ENCODE results near the gene STRIP1. TPM values are rescaled to one million over a fixed set of nuclear protein-coding genes. Genes with fewer than 3 reads are reported as not detected.

STRIP1 gene
- total and polyA plus RNA-seq, 2 of the 8 experiments (the other 6 are each of a cell fraction or from before 2014, with no cell fraction given) = 21.3 to 45.6 TPM

- WGBS, 2 experiments (ENCODE audit: extremely low coverage in 1 of 2, insufficient coverage in 1 of 2, insufficient read length in 1 of 2, insufficient replicate concordance in 2 of 2, low coverage in 1 of 2, low lambda C conversion rate in 2 of 2, missing lambda C conversion rate in 1 of 2) = 85% methylated on average over 11 of the region's 11 CpGs; no CpG with 5 or more reads in 1 of the 2 experiments
- Histone ChIP-seq H3K79me1 (ENCODE audit: low read depth, low read length) (no peaks in the 10 kb centered on the region), H3K9ac (replicated peaks in 1 of 4; ENCODE audit: extremely low read depth in 1 of 4, low read depth in 3 of 4, low read length in 3 of 4) (no peak overlapping the region), H3K23ac (ENCODE audit: insufficient read length) (no peak overlapping the region), H2BK15ac (ENCODE audit: low read length) (no peak overlapping the region), H3K79me2 (ENCODE audit: control insufficient read depth in 1 of 2, insufficient read depth in 2 of 2, low read length in 2 of 2) (no peaks in the 10 kb centered on the region), H3K18ac (ENCODE audit: extremely low read depth, low read length) (no peak overlapping the region), H3K4me3 (ENCODE audit: extremely low read depth in 1 of 4, insufficient read depth in 2 of 4, low read depth in 3 of 4, low read length in 4 of 4) (no peak overlapping the region), H3K56ac (replicated peaks; ENCODE audit: insufficient read length, low read depth, low read length) (no peak overlapping the region), H2AK5ac (ENCODE audit: low read depth, low read length) (no peak overlapping the region), H3K14ac (ENCODE audit: insufficient read length) (no peak overlapping the region), H3K23me2 (ENCODE audit: low read depth, low read length) (no peaks in the 10 kb centered on the region), H3K36me3 (ENCODE audit: control insufficient read depth in 2 of 4, insufficient read depth in 4 of 4, low read length in 3 of 4) (no peaks in the 10 kb centered on the region), H4K20me1 (replicated peaks in 1 of 2; ENCODE audit: control insufficient read depth in 1 of 2, insufficient read depth in 2 of 2, low read length in 2 of 2) (no peaks in the 10 kb centered on the region), H2BK20ac (ENCODE audit: low read length) (no peak overlapping the region), H4K8ac (ENCODE audit: extremely low read depth, insufficient read depth, low read length) (no peak overlapping the region), H3K4ac (replicated peaks; ENCODE audit: insufficient read length, low read depth, low read length) (no peak overlapping the region), H4K5ac (ENCODE audit: insufficient read length, low read depth, low read length) (no peak overlapping the region), H2AFZ (ENCODE audit: low read length) (no peak overlapping the region), H3K4me2 (ENCODE audit: insufficient read depth in 1 of 2, low read depth in 2 of 2, low read length in 2 of 2) (no peak overlapping the region), H4K91ac (replicated peaks; ENCODE audit: insufficient read length, low read length) (no peak overlapping the region), H2BK5ac (ENCODE audit: low read depth, low read length) (no peak overlapping the region), H2BK12ac (ENCODE audit: low read depth, low read length) (no peak overlapping the region), H3K4me1 (replicated peaks in 1 of 4; ENCODE audit: control insufficient read depth in 3 of 4, insufficient read depth in 4 of 4, low read length in 3 of 4) (no peaks in the 10 kb centered on the region), H3K27ac (ENCODE audit: low read depth, low read length) (no peak overlapping the region), H3K27me3 (replicated peaks in 1 of 4; ENCODE audit: control insufficient read depth in 3 of 4, extremely low read depth in 1 of 4, insufficient read depth in 3 of 4, low read length in 3 of 4) (no peaks in the 10 kb centered on the region; a peak in 2 of 7 replicates), H3K9me3 (ENCODE audit: insufficient read depth in 2 of 2, low read depth in 1 of 2, low read length in 1 of 2) (no peaks in the 10 kb centered on the region), H2BK120ac (replicated peaks; ENCODE audit: low read depth, low read length) (no peak overlapping the region)
- no peak for FAIRE-seq
- DNase-seq (ENCODE audit: low read depth in 1 of 2, low spot score in 2 of 2) = no peak
- ChIA-PET POLR2A (ENCODE audit: partially characterized antibody) (interaction anchor here (0.6 to 1.6 kb wide), 3 partner anchors 8 to 27 kb away, joined by 3 to 4 read pairs (median 3); partner anchors contain the start of gene ALX3), CTCF (ENCODE audit: partially characterized antibody) (interaction anchor here (0.8 to 52.4 kb wide), 7 partner anchors 9 to 398 kb away, joined by 3 to 1450 read pairs (median 5); partner anchors contain the start of genes ALX3, KCNC4, STRIP1 and UBL4B)
- no peak for TF ChIP-seq SP2 (IDR thresholded peaks at IDR 0.05; ENCODE audit: low read length)
- no peak for TF ChIP-seq GTF2F1 (IDR thresholded peaks at IDR 0.05; ENCODE audit: borderline replicate concordance, low read depth, low read length)
- TF ChIP-seq SIN3A (conservative IDR thresholded peaks at IDR 0.05 in 1 of 2, IDR thresholded peaks at IDR 0.05 in 1 of 2; ENCODE audit: low read depth in 1 of 2, low read length in 2 of 2) = no peak
- no peak for TF ChIP-seq SIX5 (IDR thresholded peaks at IDR 0.05; ENCODE audit: low read depth, low read length)
- TF ChIP-seq SRF (IDR thresholded peaks at IDR 0.05; ENCODE audit: low read depth, low read length) = no peak
- TF ChIP-seq NANOG (IDR thresholded peaks at IDR 0.05; ENCODE audit: insufficient read depth, low read depth, low read length, poor library complexity, severe bottlenecking) = no peak
- no peak for TF ChIP-seq MAFK (IDR thresholded peaks at IDR 0.05; ENCODE audit: low read depth, low read length)
- no peak for TF ChIP-seq KDM4A (IDR thresholded peaks at IDR 0.05; ENCODE audit: low read depth, low read length, severe bottlenecking)
- no peak for TF ChIP-seq KDM5A (IDR thresholded peaks at IDR 0.05; ENCODE audit: low read length)
- TF ChIP-seq POLR2AphosphoS5 (IDR thresholded peaks at IDR 0.05; ENCODE audit: low read depth, low read length) = no peak
- no peak for TF ChIP-seq TEAD4 (IDR thresholded peaks at IDR 0.05; ENCODE audit: low read depth, low read length)
- no peak for TF ChIP-seq ATF3 (IDR thresholded peaks at IDR 0.05; ENCODE audit: insufficient read depth, low read depth, low read length)
- no peak for TF ChIP-seq BACH1 (IDR thresholded peaks at IDR 0.05; ENCODE audit: low read length)
These were observed 63.2 kb downstream of the STRIP1 start for GRCh38 chr1:110097507-110098221.
